ENCODE measurements around the gene ADM5. TPM values are rescaled to one million over a fixed set of nuclear protein-coding genes. Genes with fewer than 3 reads are reported as not detected.

The ADM5 gene
- 0.47 and 0.54 TPM in 2 replicates for total RNA-seq

DNA sequence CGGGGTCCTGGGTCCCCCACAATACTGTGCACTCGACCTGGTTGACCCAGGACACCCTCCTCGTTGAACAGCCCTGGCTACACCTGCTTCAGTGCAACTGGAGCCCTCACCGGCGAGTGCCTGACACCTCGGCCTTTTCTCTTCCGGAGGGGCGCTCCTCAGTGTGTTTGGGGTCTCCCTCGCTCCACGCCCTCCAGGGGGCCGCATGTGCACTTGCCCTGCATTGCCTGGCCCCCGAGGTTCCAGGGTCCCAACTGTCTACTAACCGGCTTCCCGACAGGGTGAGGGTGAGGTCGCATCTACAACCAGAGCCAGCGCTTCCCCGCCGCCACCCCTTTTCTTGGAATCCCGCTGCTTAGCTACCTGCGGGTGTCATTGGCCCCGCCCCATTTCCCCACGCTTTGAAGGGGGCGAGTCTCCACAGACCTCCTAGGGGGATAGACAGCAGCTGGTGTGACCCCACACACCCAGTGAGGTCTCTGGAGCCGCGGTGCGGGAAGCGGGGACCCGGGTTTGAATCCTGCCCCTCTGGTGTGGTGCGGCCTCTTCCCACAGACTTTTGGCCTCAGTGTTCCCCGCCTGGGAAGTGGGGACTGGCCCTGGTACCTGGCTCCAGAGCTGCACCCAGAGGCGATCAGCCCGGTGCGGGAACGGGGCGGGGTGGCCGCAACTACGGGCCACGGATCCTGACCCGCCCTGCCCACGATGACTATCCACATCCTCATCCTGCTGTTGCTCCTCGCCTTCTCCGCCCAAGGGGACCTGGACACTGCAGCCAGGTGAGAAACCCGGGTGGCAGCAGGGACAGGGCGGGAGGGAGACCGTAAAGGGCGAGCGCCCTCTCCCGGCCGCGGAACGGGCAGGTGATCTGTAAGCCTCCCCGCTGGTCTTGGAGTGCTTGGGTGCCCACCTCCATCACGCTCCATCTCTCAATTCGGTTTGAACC lies at the start of gene ADM5:
Gene ADM5, plus strand, starts transcription at position 462 of the 946 bp plus-strand sequence. Its CDS starts 244 bp downstream, at position 706.

DNA sequence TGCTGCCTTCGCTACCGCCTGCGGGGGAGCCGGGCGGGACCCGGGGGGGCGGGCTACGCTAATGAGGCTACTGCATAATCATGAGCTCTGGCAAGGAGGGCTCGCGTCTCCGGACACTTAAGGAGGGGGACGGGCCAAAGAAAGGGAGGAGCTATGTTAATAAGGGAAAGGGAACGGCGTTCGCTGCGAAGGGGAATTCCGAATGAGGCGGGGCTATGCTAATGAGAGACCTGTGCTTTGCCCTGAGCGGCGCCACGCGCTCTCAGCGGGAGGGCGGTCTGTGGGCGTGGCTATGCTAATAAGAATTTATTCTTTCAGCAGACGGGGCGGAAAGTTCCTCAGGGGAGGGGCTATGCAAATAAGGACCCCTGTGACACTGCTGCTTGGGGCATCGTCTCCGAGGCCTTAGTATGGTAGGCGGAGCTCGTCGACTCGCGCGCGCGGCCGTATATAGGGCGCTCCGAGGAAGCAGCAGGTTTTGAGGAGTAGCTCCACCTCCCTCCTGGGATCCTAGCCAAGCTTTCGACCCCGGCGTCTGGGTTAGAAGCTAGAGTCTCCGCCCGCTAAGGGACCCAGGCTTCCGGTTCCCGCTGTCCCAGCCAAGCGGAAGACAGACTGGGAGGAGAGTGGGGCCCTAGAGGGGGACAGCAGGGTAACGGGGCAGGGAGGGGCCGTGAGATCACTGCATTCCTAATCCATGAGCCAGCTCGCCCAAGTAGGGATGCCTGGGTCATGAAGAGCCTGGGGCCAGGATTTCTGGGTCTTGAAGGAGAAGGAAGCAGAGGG lies 49.1 kb upstream of the ADM5 start, which contains the start of gene RRAS:
Gene RRAS, minus strand, starts transcription at position 31 of the 786 bp plus-strand sequence. CDS start 45 bp downstream, outside the sequence.

GRCh38 chr19:49641688-49642491 lies 47.5 kb upstream of the ADM5 start, which contains the start of gene SCAF1:
Gene SCAF1 (plus strand): TSS chr19:49642209. CDS start chr19:49645027, 2,818 bp downstream.

DNA sequence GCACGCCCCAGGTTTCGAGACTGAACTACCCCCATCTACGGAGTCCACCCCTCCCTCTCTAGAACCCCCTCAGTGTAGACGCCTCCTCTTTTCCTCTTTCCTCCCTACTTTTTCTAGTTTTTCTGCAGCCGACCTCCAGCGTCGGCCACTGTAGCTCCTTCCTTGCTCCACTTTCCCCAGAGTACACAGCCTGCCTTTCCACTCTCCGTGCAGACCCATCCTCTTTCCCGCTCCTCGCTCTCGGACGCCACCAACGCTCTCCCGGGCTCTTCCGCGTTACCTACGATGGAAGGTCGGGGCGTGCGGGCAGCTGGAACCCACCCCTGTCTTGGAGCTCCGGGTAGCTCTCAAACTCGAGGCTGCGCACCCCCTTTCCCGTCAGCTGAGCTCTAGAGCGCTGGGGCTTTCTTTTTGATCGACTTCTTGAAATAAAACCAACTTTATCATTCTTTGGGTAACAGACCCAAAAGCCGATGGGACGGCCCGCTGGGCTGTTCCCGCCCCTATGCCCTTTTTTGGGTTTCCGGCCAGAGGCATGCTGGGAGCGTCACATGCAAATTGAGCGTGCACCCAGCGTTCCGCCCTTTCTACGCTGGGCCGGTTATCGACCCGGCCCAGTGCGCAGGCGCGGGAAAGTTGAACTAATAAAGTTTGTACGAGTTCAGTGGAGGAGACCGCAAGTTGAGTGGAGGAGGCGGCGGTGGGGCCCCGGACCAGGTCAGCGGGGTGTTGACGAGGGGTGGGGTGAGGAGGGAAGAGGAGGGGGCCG lies 23.9 kb upstream of the ADM5 start, which contains the start of the genes BCL2L12 and IRF3:
Gene BCL2L12, plus strand, starts transcription at position 583 of the 769 bp plus-strand sequence. CDS start 760 bp downstream, outside the sequence.
Gene IRF3, minus strand, starts transcription at position 507 of the 769 bp plus-strand sequence. CDS start 1,019 bp downstream, outside the sequence.

DNA sequence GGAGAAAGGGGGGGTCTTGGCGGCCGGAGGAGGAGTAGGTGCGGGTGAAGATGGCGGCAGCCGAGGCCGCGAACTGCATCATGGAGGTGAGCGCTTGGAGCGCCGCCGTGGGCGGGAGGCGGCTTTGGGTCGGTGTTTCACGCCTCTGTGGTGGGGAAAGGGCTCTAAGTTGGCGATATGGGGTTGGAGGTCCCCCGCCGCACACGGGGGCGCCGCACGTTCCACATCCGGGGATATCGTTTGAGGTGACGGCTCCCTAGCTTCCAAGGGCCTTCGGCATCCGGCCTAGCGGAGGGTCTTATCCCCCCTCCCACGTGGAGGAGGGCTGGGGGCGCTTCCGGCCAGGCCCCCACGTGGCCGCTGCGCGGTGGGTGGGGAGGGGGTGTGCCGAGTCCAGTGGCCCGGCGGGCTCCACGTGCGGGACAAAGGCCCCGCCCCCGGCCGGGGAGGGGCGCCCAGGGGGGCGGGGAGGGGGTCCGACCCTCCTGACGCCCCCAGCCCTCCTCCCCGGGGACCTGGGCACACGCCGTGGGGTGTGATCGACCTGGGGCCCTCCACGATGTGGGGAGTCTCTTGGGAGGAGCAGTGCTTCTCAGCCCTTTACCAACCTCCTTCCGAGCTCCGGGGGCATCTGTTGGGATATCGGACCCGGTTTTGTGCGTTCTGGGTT lies 12.0 kb upstream of the ADM5 start, which contains the start of gene PRMT1:
Gene PRMT1, plus strand, starts transcription at position 41 of the 670 bp plus-strand sequence. Its CDS starts 10 bp downstream, at position 51.

GRCh38 chr19:49690656-49691242 lies 1.4 kb downstream of the ADM5 start, which contains the start of gene CPT1C:
Gene CPT1C (plus strand): TSS chr19:49691116. CDS start chr19:49692253, 1,137 bp downstream.

Other genes with a start within 250 kb of the ADM5 start
- gene SLC17A7, start 248.1 kb upstream of the ADM5 start, total RNA-seq, result 0.09 TPM in 2 replicates
- gene PIH1D1, start 237.8 kb upstream of the ADM5 start, total RNA-seq, result 131 and 146 TPM in 2 replicates
- gene ALDH16A1, start 236.4 kb upstream of the ADM5 start, total RNA-seq, result 31.3 and 66.9 TPM in 2 replicates
- gene FLT3LG, start 215.4 kb upstream of the ADM5 start, total RNA-seq, result 1.1 and 1.4 TPM in 2 replicates
- 3,283 and 3,317 TPM in 2 replicates for gene RPL13A, start 202.0 kb upstream of the ADM5 start, total RNA-seq
- 3,523 and 3,741 TPM in 2 replicates for gene RPS11, start 193.2 kb upstream of the ADM5 start, total RNA-seq
- gene FCGRT, start 176.9 kb upstream of the ADM5 start, total RNA-seq, result 64.2 and 84.9 TPM in 2 replicates
- gene RCN3, start 161.6 kb upstream of the ADM5 start, total RNA-seq, result 119 and 156 TPM in 2 replicates
- gene NOSIP, start 109.0 kb upstream of the ADM5 start, total RNA-seq, result 128 and 141 TPM in 2 replicates
- gene PRRG2, start 108.3 kb upstream of the ADM5 start, total RNA-seq, result 1.4 and 4.2 TPM in 2 replicates
- 1.8 and 3.6 TPM in 2 replicates for gene PRR12, start 98.4 kb upstream of the ADM5 start, total RNA-seq
- 26.4 and 63.0 TPM in 2 replicates for gene RRAS, start 49.5 kb upstream of the ADM5 start, total RNA-seq
- gene SCAF1, start 47.4 kb upstream of the ADM5 start, total RNA-seq, result 10.0 and 14.0 TPM in 2 replicates
- gene IRF3, start 23.7 kb upstream of the ADM5 start, total RNA-seq, result 53.0 and 68.9 TPM in 2 replicates
- gene BCL2L12, start 23.7 kb upstream of the ADM5 start, total RNA-seq, result 5.4 and 6.0 TPM in 2 replicates
- 484 and 610 TPM in 2 replicates for gene PRMT1, start 12.3 kb upstream of the ADM5 start, total RNA-seq
- gene CPT1C, start 1.5 kb downstream of the ADM5 start, total RNA-seq, result 15.3 and 16.9 TPM in 2 replicates
- 0.09 TPM in 1 of 2 replicates, not detected in the other for gene TSKS, start 73.7 kb downstream of the ADM5 start, total RNA-seq
- gene AP2A1, start 77.4 kb downstream of the ADM5 start, total RNA-seq, result 54.7 and 63.5 TPM in 2 replicates
- 13.9 and 25.0 TPM in 2 replicates for gene FUZ, start 123.7 kb downstream of the ADM5 start, total RNA-seq
- gene MED25, start 128.7 kb downstream of the ADM5 start, total RNA-seq, result 11.9 and 15.3 TPM in 2 replicates
- 54.4 and 80.2 TPM in 2 replicates for gene PTOV1, start 161.6 kb downstream of the ADM5 start, total RNA-seq
- gene PNKP, start 178.0 kb downstream of the ADM5 start, total RNA-seq, result 36.7 and 47.2 TPM in 2 replicates
- gene AKT1S1, start 187.8 kb downstream of the ADM5 start, total RNA-seq, result 7.6 and 9.1 TPM in 2 replicates
- gene TBC1D17, start 188.1 kb downstream of the ADM5 start, total RNA-seq, result 4.7 and 5.1 TPM in 2 replicates
- 3.2 and 3.5 TPM in 2 replicates for gene IL4I1, start 207.3 kb downstream of the ADM5 start, total RNA-seq
- gene ATF5, start 239.6 kb downstream of the ADM5 start, total RNA-seq, result 2.7 and 4.0 TPM in 2 replicates
- gene NUP62, start 239.9 kb downstream of the ADM5 start, total RNA-seq, result 27.9 and 28.4 TPM in 2 replicates